Measurements from ENCODE around the gene DOP1A.

- no peak for TF ChIP-seq CTCF (conservative IDR thresholded peaks at IDR 0.05)
- TF ChIP-seq ZFX (IDR thresholded peaks at IDR 0.05): no peak
Measured at GRCh38 chr6:83216806-83217205, 149.3 kb downstream of the DOP1A start.
